Astrocyte (in vitro differentiated cells and primary cell): ENCODE results near the gene PGK2. TPM values are rescaled to one million over a fixed set of nuclear protein-coding genes. Genes with fewer than 3 reads are reported as not detected.

Experiments
- DNase-seq: peaks from one replicate; pipeline ENCODE4 v3.0.0-alpha.2; 2010; ENCODE audit warnings: low read depth
- FAIRE-seq: peaks from 2 replicates; lab custom pipeline; 2011; peaks lifted over from hg19 to GRCh38; lab: Jason Lieb, UNC
- H2AFZ ChIP-seq: 2 replicates; pipeline ENCODE4 v1.6.0; 2012; ENCODE audit warnings: low read depth, low read length, inconsistent platforms
- H3K27ac ChIP-seq: 2 replicates; pipeline ENCODE4 v1.5.1; 2011; ENCODE audit warnings: low read depth, low read length, inconsistent platforms
- H3K27me3 ChIP-seq: 2 replicates; pipeline ENCODE4 v1.6.0; 2011; ENCODE audit warnings: low read length, inconsistent platforms; ENCODE audit not compliant: insufficient read depth
- H3K36me3 ChIP-seq: 2 replicates; pipeline ENCODE4 v1.5.1; 2011; ENCODE audit warnings: low read length, inconsistent platforms; ENCODE audit not compliant: insufficient read depth
- H3K4me1 ChIP-seq: 2 replicates; pipeline ENCODE4 v1.5.1; 2011; ENCODE audit warnings: low read length, inconsistent platforms; ENCODE audit not compliant: insufficient read depth
- H3K4me2 ChIP-seq: 2 replicates; pipeline ENCODE4 v1.6.0; 2012; ENCODE audit warnings: low read length, inconsistent platforms
- H3K4me3 ChIP-seq: 2 replicates; pipeline ENCODE4 v1.5.1; 2011; ENCODE audit warnings: low read depth, mild to moderate bottlenecking, low read length, inconsistent platforms; ENCODE audit not compliant: insufficient read depth
- H3K79me2 ChIP-seq: 2 replicates; pipeline ENCODE4 v1.6.0; 2012; ENCODE audit warnings: mild to moderate bottlenecking, low read length, inconsistent platforms; ENCODE audit not compliant: insufficient read depth
- H3K9ac ChIP-seq: 2 replicates; pipeline ENCODE4 v1.6.0; 2012; ENCODE audit warnings: mild to moderate bottlenecking, low read length, inconsistent platforms
- H3K9me3 ChIP-seq: 2 replicates; pipeline ENCODE4 v1.5.1; 2012; ENCODE audit warnings: low read depth, mild to moderate bottlenecking, low read length, inconsistent platforms; ENCODE audit not compliant: insufficient read depth
- H4K20me1 ChIP-seq: 2 replicates; pipeline ENCODE4 v1.6.0; 2012; ENCODE audit warnings: low read length, inconsistent platforms; ENCODE audit not compliant: insufficient read depth
- H3K27ac Mint-ChIP-seq: one replicate; pipeline ENCODE4 v1.8.0; 2021; ENCODE audit warnings: mild to moderate bottlenecking, mixed read lengths; ENCODE audit not compliant: unreplicated experiment
- H3K27me3 Mint-ChIP-seq: one replicate; pipeline ENCODE4 v1.8.0; 2021; ENCODE audit warnings: low read depth, mixed read lengths; ENCODE audit not compliant: unreplicated experiment
- H3K36me3 Mint-ChIP-seq: one replicate; pipeline ENCODE4 v1.8.0; 2021; ENCODE audit warnings: low read depth, mixed read lengths; ENCODE audit not compliant: unreplicated experiment
- H3K4me1 Mint-ChIP-seq: one replicate; pipeline ENCODE4 v1.8.0; 2021; ENCODE audit warnings: low read depth, mixed read lengths; ENCODE audit not compliant: unreplicated experiment
- H3K4me3 Mint-ChIP-seq: one replicate; pipeline ENCODE4 v1.8.0; 2021; ENCODE audit warnings: mild to moderate bottlenecking, moderate library complexity, mixed read lengths; ENCODE audit not compliant: unreplicated experiment
- H3K9me3 Mint-ChIP-seq: one replicate; pipeline ENCODE4 v1.8.0; 2021; ENCODE audit warnings: mild to moderate bottlenecking, mixed read lengths; ENCODE audit not compliant: unreplicated experiment
- CTCF ChIP-seq: IDR thresholded peaks from 2 replicates; pipeline ENCODE4 v1.5.1; 2011; ENCODE audit warnings: low read depth, mild to moderate bottlenecking, inconsistent platforms, low read length, moderate library complexity; ENCODE audit not compliant: insufficient read depth
- EZH2 ChIP-seq: IDR thresholded peaks from 2 replicates; pipeline ENCODE4 v1.6.1; 2012; ENCODE audit warnings: mild to moderate bottlenecking, low read length, inconsistent platforms; ENCODE audit not compliant: insufficient read depth
- total RNA-seq: library from RNA; stranded (reverse); gene quantifications from 2 replicates; pipeline ENCODE4 v1.2.1, GENCODE V29; 2021

Gene PGK2
- total RNA-seq, 1 donor from 2014 or later: not detected

GRCh38 chr6:49784272-49784671 is 2.8 kb downstream of the PGK2 start:
- Mint-ChIP-seq H3K27me3 (no peaks in the 10 kb centered on the region), H3K27ac (no peak overlapping the region), H3K4me1 (no peaks in the 10 kb centered on the region), H3K9me3 (no peaks in the 10 kb centered on the region), H3K36me3 (no peaks in the 10 kb centered on the region), H3K4me3 (no peak overlapping the region)
- DNase-seq (no peak), FAIRE-seq (no peak)
- Histone ChIP-seq H3K4me1 (no peaks in the 10 kb centered on the region), H3K4me3 (no peak overlapping the region), H3K27me3 (no peaks in the 10 kb centered on the region), H3K36me3 (no peaks in the 10 kb centered on the region), H3K9me3 (peaks cover 3% of the 10 kb centered on the region), H3K9ac (no peak overlapping the region), H3K27ac (no peak overlapping the region), H3K4me2 (no peak overlapping the region), H4K20me1 (no peaks in the 10 kb centered on the region), H3K79me2 (no peaks in the 10 kb centered on the region), H2AFZ (no peak overlapping the region)
- TF ChIP-seq EZH2 (no peak), CTCF (no peak)

GRCh38 chr6:49782725-49783124 is 4.4 kb downstream of the PGK2 start:
- Histone ChIP-seq H3K9ac (no peak overlapping the region), H3K9me3 (peaks cover 3% of the 10 kb centered on the region), H4K20me1 (no peaks in the 10 kb centered on the region), H3K4me2 (no peak overlapping the region), H3K4me1 (no peaks in the 10 kb centered on the region), H2AFZ (no peak overlapping the region), H3K36me3 (no peaks in the 10 kb centered on the region), H3K27me3 (no peaks in the 10 kb centered on the region), H3K4me3 (no peak overlapping the region), H3K27ac (no peak overlapping the region), H3K79me2 (no peaks in the 10 kb centered on the region)
- Mint-ChIP-seq H3K4me1 (no peaks in the 10 kb centered on the region), H3K4me3 (no peak overlapping the region), H3K27me3 (no peaks in the 10 kb centered on the region), H3K36me3 (no peaks in the 10 kb centered on the region), H3K9me3 (no peaks in the 10 kb centered on the region), H3K27ac (no peak overlapping the region)
- TF ChIP-seq CTCF (no peak), EZH2 (no peak)
- FAIRE-seq: no peak
- no peak for DNase-seq

GRCh38 chr6:49782293-49782692 is 4.8 kb downstream of the PGK2 start:
- H3K27me3 ChIP-seq: no peaks in the 10 kb centered on the region
- no peaks in the 10 kb centered on the region for H4K20me1 ChIP-seq
- Mint-ChIP-seq H3K36me3 (no peaks in the 10 kb centered on the region), H3K4me1 (no peaks in the 10 kb centered on the region), H3K27me3 (no peaks in the 10 kb centered on the region), H3K27ac (no peak overlapping the region), H3K9me3 (no peaks in the 10 kb centered on the region), H3K4me3 (no peak overlapping the region)
- FAIRE-seq (no peak), DNase-seq (no peak)
- H3K4me1 ChIP-seq: no peaks in the 10 kb centered on the region
- no peak overlapping the region for H3K4me2 ChIP-seq
- no peak overlapping the region for H3K9ac ChIP-seq
- H3K9me3 ChIP-seq: peaks cover 3% of the 10 kb centered on the region
- no peak for TF ChIP-seq CTCF
- TF ChIP-seq EZH2: no peak
- H3K27ac ChIP-seq: no peak overlapping the region
- no peaks in the 10 kb centered on the region for H3K79me2 ChIP-seq
- no peaks in the 10 kb centered on the region for H3K36me3 ChIP-seq
- no peak overlapping the region for H3K4me3 ChIP-seq
- H2AFZ ChIP-seq: no peak overlapping the region
